Naive B cell (primary cell): ENCODE measurements around the gene PSPN. TPM values are rescaled to one million over a fixed set of nuclear protein-coding genes. Genes with fewer than 3 reads are reported as not detected.
A peak's percentile ranks its signal among the peaks of the same experiment; 100 is the strongest.

ENCODE experiments used
- ATAC-seq, 2 donors: fragments of 150-1000 bp; cut with Tn5 transposase; 2 replicates each; pipeline ENCODE4 v1.10.0; 2021; ENCODE audit warnings: low read depth in 2 of 2, mild to moderate bottlenecking in 2 of 2, moderate library complexity in 2 of 2
- DNase-seq: peaks from one replicate; pipeline ENCODE4 v3.0.0; 2022
- H3K27ac Mint-ChIP-seq, 6 donors: one replicate each; pipeline ENCODE4 v1.8.0; 2020 to 2022; ENCODE audit warnings: mild to moderate bottlenecking in 6 of 6, mixed read lengths in 6 of 6, moderate library complexity in 5 of 6, inconsistent platforms in 2 of 6
- H3K27me3 Mint-ChIP-seq, 3 donors: one replicate each; pipeline ENCODE4 v1.8.0; 2021 to 2022; ENCODE audit warnings: mixed read lengths in 3 of 3, mild to moderate bottlenecking in 1 of 3
- H3K36me3 Mint-ChIP-seq, 2 donors: one replicate each; pipeline ENCODE4 v1.8.0; 2020 to 2022; ENCODE audit warnings: mixed read lengths in 2 of 2, inconsistent platforms in 1 of 2, mild to moderate bottlenecking in 1 of 2
- H3K4me1 Mint-ChIP-seq, 3 donors: one replicate each; pipeline ENCODE4 v1.8.0; 2020 to 2022; ENCODE audit warnings: mixed read lengths in 3 of 3, inconsistent platforms in 1 of 3, mild to moderate bottlenecking in 1 of 3, moderate library complexity in 1 of 3
- H3K4me3 Mint-ChIP-seq, 8 donors: one replicate each; pipeline ENCODE4 v1.8.0; 2020 to 2022; ENCODE audit warnings: mild to moderate bottlenecking in 8 of 8, mixed read lengths in 8 of 8, moderate library complexity in 8 of 8, inconsistent platforms in 2 of 8
- H3K9me3 Mint-ChIP-seq, 7 donors: one replicate each; pipeline ENCODE4 v1.8.0; 2020 to 2022; ENCODE audit warnings: mixed read lengths in 7 of 7, mild to moderate bottlenecking in 5 of 7, inconsistent platforms in 2 of 7, moderate library complexity in 1 of 7
- polyA plus RNA-seq, 6 donors: library from polyadenylated mRNA; unstranded; fragments of 300-500 nt; fragmentation: Illumina TruSeq; gene quantifications; one replicate each; pipeline ENCODE4 v1.2.3, GENCODE V29; 2021; ENCODE audit warnings: low read depth in 6 of 6

The PSPN gene
- polyA plus RNA-seq, 6 donors from 2014 or later, result 0.35 to 0.56 (median 0.49) TPM

- ATAC-seq (peak; percentile 82), DNase-seq (peak; percentile 93)
Measured at GRCh38 chr19:6393074-6393982, 17.6 kb upstream of the PSPN start, which contains the start of gene GTF2F1. TSS of gene GTF2F1 (minus strand) at chr19:6393164. CDS start at chr19:6392995, 169 bp downstream.

GRCh38 chr19:6392221-6393073 is 16.7 kb upstream of the PSPN start:
- Mint-ChIP-seq H3K9me3 (peaks cover 0 to 3% (median 0%) of the 10 kb centered on the region in 7 donors), H3K4me3 (peak overlapping the region; percentile 89 to 98 (median 96)), H3K27me3 (no peaks in the 10 kb centered on the region), H3K4me1 (peaks cover 20 to 29% (median 29%) of the 10 kb centered on the region in 3 donors), H3K27ac (peak overlapping the region; percentile 91 to 99 (median 99)), H3K36me3 (peaks cover 0 to 7% of the 10 kb centered on the region in 2 donors)
- DNase-seq (no peak), ATAC-seq (peak; percentile 8 to 20)

More at GRCh38 chr19:6393074-6393982, 17.6 kb upstream of the PSPN start, which contains the start of gene GTF2F1:
- peaks cover 0 to 3% (median 0%) of the 10 kb centered on the region in 7 donors for H3K9me3 Mint-ChIP-seq
- H3K27ac Mint-ChIP-seq, result peak within 1 kb of the TSS; percentile 91 to 99 (median 99)
- H3K4me1 Mint-ChIP-seq, result peaks cover 18 to 29% (median 29%) of the 10 kb centered on the region in 3 donors
- H3K27me3 Mint-ChIP-seq, result no peaks in the 10 kb centered on the region
- H3K36me3 Mint-ChIP-seq, result peaks cover 0 to 2% of the 10 kb centered on the region in 2 donors
- peak within 1 kb of the TSS; percentile 89 to 98 (median 96) for H3K4me3 Mint-ChIP-seq

- Mint-ChIP-seq H3K27ac (no peak overlapping the region), H3K36me3 (peaks cover 0 to 7% of the 10 kb centered on the region in 2 donors), H3K27me3 (no peaks in the 10 kb centered on the region), H3K4me3 (peak overlapping the region in 1 of 8 donors; percentile 65), H3K9me3 (peaks cover 0 to 2% (median 0%) of the 10 kb centered on the region in 7 donors), H3K4me1 (peaks cover 13 to 15% (median 14%) of the 10 kb centered on the region in 3 donors)
- DNase-seq (no peak), ATAC-seq (no peak)
Measured at GRCh38 chr19:6387372-6387771, 11.6 kb upstream of the PSPN start.

- ATAC-seq, result no peak
- peaks cover 0 to 4% (median 0%) of the 10 kb centered on the region in 3 donors for H3K4me1 Mint-ChIP-seq
- peaks cover 0 to 7% (median 3%) of the 10 kb centered on the region in 7 donors for H3K9me3 Mint-ChIP-seq
- H3K36me3 Mint-ChIP-seq, result peaks cover 6 to 32% of the 10 kb centered on the region in 2 donors
- no peak for DNase-seq
- no peak overlapping the region for H3K4me3 Mint-ChIP-seq
- no peaks in the 10 kb centered on the region for H3K27me3 Mint-ChIP-seq
- H3K27ac Mint-ChIP-seq, result no peak overlapping the region
Measured at GRCh38 chr19:6384381-6384780, 8.6 kb upstream of the PSPN start.

GRCh38 chr19:6383188-6383587 is 7.5 kb upstream of the PSPN start:
- peaks cover 0 to 1% (median 0%) of the 10 kb centered on the region in 3 donors for H3K4me1 Mint-ChIP-seq
- no peaks in the 10 kb centered on the region for H3K27me3 Mint-ChIP-seq
- no peak for ATAC-seq
- peaks cover 6 to 29% of the 10 kb centered on the region in 2 donors for H3K36me3 Mint-ChIP-seq
- H3K4me3 Mint-ChIP-seq, result no peak overlapping the region
- no peak for DNase-seq
- H3K27ac Mint-ChIP-seq, result peak overlapping the region in 2 of 6 donors; percentile 14 to 95
- peaks cover 0 to 7% (median 3%) of the 10 kb centered on the region in 7 donors for H3K9me3 Mint-ChIP-seq

- no peak for ATAC-seq
- Mint-ChIP-seq H3K4me3 (peak overlapping the region in 1 of 8 donors; percentile 65), H3K4me1 (no peaks in the 10 kb centered on the region), H3K36me3 (peaks cover 6 to 25% of the 10 kb centered on the region in 2 donors), H3K27me3 (no peaks in the 10 kb centered on the region), H3K27ac (peak overlapping the region in 1 of 6 donors; percentile 31), H3K9me3 (peaks cover 0 to 7% (median 3%) of the 10 kb centered on the region in 7 donors)
- no peak for DNase-seq
Measured at GRCh38 chr19:6381030-6381750, 5.5 kb upstream of the PSPN start.

- H3K36me3 Mint-ChIP-seq, result peaks cover 6 to 25% of the 10 kb centered on the region in 2 donors
- ATAC-seq, result no peak
- no peak for DNase-seq
- no peak overlapping the region for H3K27ac Mint-ChIP-seq
- no peak overlapping the region for H3K4me3 Mint-ChIP-seq
- peaks cover 0 to 7% (median 3%) of the 10 kb centered on the region in 7 donors for H3K9me3 Mint-ChIP-seq
- H3K4me1 Mint-ChIP-seq, result no peaks in the 10 kb centered on the region
- no peaks in the 10 kb centered on the region for H3K27me3 Mint-ChIP-seq
Measured at GRCh38 chr19:6379744-6380143, 4.0 kb upstream of the PSPN start.

- no peaks in the 10 kb centered on the region for H3K27me3 Mint-ChIP-seq
- ATAC-seq, result no peak
- peaks cover 6 to 25% of the 10 kb centered on the region in 2 donors for H3K36me3 Mint-ChIP-seq
- peak overlapping the region in 1 of 6 donors; percentile 35 for H3K27ac Mint-ChIP-seq
- peaks cover 4% of the 10 kb centered on the region in 3 donors for H3K4me1 Mint-ChIP-seq
- peak overlapping the region in 1 of 8 donors; percentile 9 for H3K4me3 Mint-ChIP-seq
- no peak for DNase-seq
- H3K9me3 Mint-ChIP-seq, result peaks cover 0 to 7% (median 3%) of the 10 kb centered on the region in 7 donors
Measured at GRCh38 chr19:6378486-6378885, 2.8 kb upstream of the PSPN start.

GRCh38 chr19:6378041-6378440 is 2.3 kb upstream of the PSPN start:
- H3K27me3 Mint-ChIP-seq, result no peaks in the 10 kb centered on the region
- DNase-seq, result no peak
- H3K27ac Mint-ChIP-seq, result no peak overlapping the region
- peaks cover 6 to 7% (median 7%) of the 10 kb centered on the region in 3 donors for H3K4me1 Mint-ChIP-seq
- H3K36me3 Mint-ChIP-seq, result peaks cover 6 to 25% of the 10 kb centered on the region in 2 donors
- no peak for ATAC-seq
- H3K9me3 Mint-ChIP-seq, result peaks cover 0 to 7% (median 3%) of the 10 kb centered on the region in 7 donors
- H3K4me3 Mint-ChIP-seq, result no peak overlapping the region

- Mint-ChIP-seq H3K27me3 (no peaks in the 10 kb centered on the region), H3K4me1 (peaks cover 12 to 14% (median 12%) of the 10 kb centered on the region in 3 donors), H3K36me3 (peaks cover 6 to 22% of the 10 kb centered on the region in 2 donors), H3K9me3 (peaks cover 0 to 7% (median 3%) of the 10 kb centered on the region in 7 donors), H3K27ac (peak overlapping the region in 3 of 6 donors; percentile 28 to 70 (median 56)), H3K4me3 (peak overlapping the region in 2 of 8 donors; percentile 20 to 33)
- DNase-seq (no peak), ATAC-seq (no peak)
Measured at GRCh38 chr19:6376512-6377190, 918 bp upstream of the PSPN start.

GRCh38 chr19:6374711-6375410 is 872 bp downstream of the PSPN start:
- peaks cover 3 to 5% of the 10 kb centered on the region in 2 donors for H3K36me3 Mint-ChIP-seq
- H3K27ac Mint-ChIP-seq, result no peak overlapping the region
- no peaks in the 10 kb centered on the region for H3K27me3 Mint-ChIP-seq
- no peak for DNase-seq
- ATAC-seq, result no peak
- peak overlapping the region in 4 of 8 donors; percentile 10 to 74 (median 36) for H3K4me3 Mint-ChIP-seq
- H3K4me1 Mint-ChIP-seq, result peaks cover 12 to 18% (median 16%) of the 10 kb centered on the region in 3 donors
- peaks cover 0 to 3% (median 2%) of the 10 kb centered on the region in 7 donors for H3K9me3 Mint-ChIP-seq
